Heart left ventricle (tissue), 13 donors: ENCODE data around the gene ITPRID2.

Experiments
- CTCF ChIP-seq, 12 donors: fragments of 200-600 bp; sonication (generic) in 4 of 12; IDR thresholded peaks; one replicate each; pipeline versions ENCODE4 v1.5.0 to v1.8.0; 2018 to 2022; ENCODE audit warnings: antibody characterized with exemption in 12 of 12, mild to moderate bottlenecking in 5 of 12
- POLR2A ChIP-seq, 2 donors: fragments of 450-650 bp; IDR thresholded peaks; one replicate each; pipeline ENCODE4 v1.6.1; 2017; ENCODE audit warnings: antibody characterized with exemption in 2 of 2, mild to moderate bottlenecking in 2 of 2, moderate library complexity in 2 of 2
- donor health status: ischemic (EF 13 %, LVEDD 7.1; RV severe dilation, severe dysfunction).
- donor health status: DM: no; HTN: yes; CAD: no.
- donor health status: DM: no; HTN: no; CAD: no.
- donor health status: ischemic (EF 25% LVEDD 6.9; RV normal size, moderate dysfunction).
- donor health status: ischemic (EF 25% LVEDD 5.7; RV mildly dilated, moderate dysfunction).
- donor health status: ischemic (EF 35%, LVEDD 5.7; RV mildly dilated, moderate dysfunction).
- donor health status: nonischemic (EF 11% LVEDD 7.7; RV severe dilation, severe dysfunction).
- donor health status: DM: yes; HTN: yes; CAD: no.
- donor health status: PGD.
- donor health status: ischemic (EF 29% LVEDD 5.4; RV normal size, mild dysfunction).
- donor health status: nonischemic (EF 23%, LVEDD 6.1; RV moderate dilation, normal function).

DNA sequence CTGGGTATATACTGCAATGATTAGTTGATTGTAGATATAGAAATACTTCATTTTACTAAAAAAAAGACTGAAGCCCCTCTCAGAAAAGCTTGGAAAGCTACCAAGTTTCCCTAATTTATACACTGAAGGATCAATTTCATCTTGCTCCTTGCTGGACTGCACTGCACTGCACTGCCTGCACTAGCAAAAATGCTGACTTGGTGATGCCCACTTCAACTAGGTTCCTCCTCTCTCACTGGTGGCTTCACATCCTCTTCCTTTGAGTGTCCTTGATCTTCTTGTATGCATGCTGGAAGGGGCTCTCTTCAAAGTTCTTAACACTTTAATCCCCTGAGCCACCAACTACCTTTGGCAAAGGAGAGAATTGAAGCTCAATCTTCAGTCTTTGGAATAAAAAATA lies 31.7 kb upstream of the ITPRID2 start:
- TF ChIP-seq CTCF (IDR thresholded peaks at IDR 0.05) (no peak), POLR2A (IDR thresholded peaks at IDR 0.05) (no peak)
